GM12864 (cell line): ENCODE measurements around the gene SLC25A38.
"Not testable (repeated sequence)": the region's sequence is repeated elsewhere in the genome, so short reads cannot be mapped to it uniquely, and the experiment has no call there.

Experiments
- DNase-seq: peaks from one replicate; pipeline ENCODE4 v3.0.0-alpha.2; 2011; ENCODE audit warnings: low read depth
- H3K4me3 ChIP-seq: 2 replicates; pipeline ENCODE4 v1.5.1; 2011; ENCODE audit warnings: mild to moderate bottlenecking, low read depth, low read length, control low read depth
- TF ChIP-seq, protein P1 (sequence below): IDR thresholded peaks from 2 replicates; pipeline ENCODE4 v1.5.1; 2011; ENCODE audit warnings: low read depth, mild to moderate bottlenecking, moderate library complexity, low read length, control low read depth, inconsistent platforms; ENCODE audit errors: missing control alignments

The SLC25A38 gene

DNA sequence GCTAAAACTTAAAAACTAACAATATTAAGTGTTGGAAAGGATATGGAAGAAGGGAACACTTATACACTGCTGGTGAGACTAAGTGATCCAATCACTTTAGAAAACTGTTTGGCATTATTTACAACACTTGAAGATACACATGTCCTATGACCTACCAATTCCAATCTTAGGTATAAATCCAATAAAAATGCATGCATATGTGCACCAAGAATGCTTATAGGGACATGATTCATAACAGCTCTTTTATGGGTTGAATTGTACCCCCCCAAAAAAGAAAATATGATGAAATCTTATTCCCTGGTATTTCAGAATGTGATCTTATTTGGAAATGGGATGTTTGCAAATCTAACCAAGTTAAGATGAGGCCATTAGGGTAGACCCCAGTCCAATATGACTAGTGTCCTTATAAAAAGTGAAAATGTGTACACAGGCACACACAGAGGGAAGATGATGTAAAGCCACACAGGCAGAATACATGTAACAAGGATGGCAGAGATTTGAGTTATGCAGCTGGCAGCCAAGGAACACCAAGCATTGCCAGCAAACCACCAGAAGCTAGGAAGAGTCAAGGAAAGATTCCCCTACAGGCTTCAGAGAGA, 38.3 kb upstream of the SLC25A38 start:
- DNase-seq = no peak
- H3K4me3 ChIP-seq = no peak overlapping the region
- TF ChIP-seq, protein P1, sequence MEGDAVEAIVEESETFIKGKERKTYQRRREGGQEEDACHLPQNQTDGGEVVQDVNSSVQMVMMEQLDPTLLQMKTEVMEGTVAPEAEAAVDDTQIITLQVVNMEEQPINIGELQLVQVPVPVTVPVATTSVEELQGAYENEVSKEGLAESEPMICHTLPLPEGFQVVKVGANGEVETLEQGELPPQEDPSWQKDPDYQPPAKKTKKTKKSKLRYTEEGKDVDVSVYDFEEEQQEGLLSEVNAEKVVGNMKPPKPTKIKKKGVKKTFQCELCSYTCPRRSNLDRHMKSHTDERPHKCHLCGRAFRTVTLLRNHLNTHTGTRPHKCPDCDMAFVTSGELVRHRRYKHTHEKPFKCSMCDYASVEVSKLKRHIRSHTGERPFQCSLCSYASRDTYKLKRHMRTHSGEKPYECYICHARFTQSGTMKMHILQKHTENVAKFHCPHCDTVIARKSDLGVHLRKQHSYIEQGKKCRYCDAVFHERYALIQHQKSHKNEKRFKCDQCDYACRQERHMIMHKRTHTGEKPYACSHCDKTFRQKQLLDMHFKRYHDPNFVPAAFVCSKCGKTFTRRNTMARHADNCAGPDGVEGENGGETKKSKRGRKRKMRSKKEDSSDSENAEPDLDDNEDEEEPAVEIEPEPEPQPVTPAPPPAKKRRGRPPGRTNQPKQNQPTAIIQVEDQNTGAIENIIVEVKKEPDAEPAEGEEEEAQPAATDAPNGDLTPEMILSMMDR = no peak

DNA sequence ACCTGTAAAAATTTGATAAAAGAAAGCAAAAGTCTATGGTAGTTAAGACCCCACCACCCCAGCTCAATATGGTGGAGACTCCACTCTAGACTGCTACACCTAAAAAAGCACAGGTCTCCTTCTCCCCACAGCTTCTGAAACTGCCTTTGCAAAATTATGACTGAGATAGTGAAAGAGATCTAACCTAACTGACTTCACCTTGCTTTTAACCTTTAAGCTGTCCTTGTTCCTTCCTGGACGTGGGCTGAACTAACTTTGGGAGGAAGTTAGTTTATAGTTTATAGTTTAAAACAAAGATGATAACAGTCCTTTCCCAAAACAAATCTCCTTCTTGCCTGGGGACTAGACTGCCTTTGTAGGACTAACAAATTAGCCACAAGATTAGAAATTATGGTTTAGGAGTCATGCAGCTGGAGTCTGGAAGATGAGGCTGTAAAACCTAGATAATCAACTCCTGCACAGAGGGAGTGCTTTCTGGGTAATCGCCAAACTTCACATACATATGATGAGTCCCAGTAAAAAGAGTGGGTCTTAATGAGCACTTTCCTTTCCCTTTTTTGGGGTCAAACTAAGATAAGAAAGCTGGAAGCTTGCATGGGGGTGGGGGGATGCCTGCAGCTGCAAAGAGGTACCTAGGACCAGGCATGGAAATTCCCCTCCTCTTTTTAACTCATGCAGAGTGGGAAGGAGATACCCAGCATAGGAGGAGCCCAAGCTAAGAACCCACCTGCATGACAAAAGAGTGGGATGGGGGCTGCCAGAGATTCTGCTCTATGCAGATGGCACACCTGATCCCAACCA, 36.2 kb upstream of the SLC25A38 start:
- TF ChIP-seq, protein P1 = no peak
- no peak for DNase-seq
- no peak overlapping the region for H3K4me3 ChIP-seq

DNA sequence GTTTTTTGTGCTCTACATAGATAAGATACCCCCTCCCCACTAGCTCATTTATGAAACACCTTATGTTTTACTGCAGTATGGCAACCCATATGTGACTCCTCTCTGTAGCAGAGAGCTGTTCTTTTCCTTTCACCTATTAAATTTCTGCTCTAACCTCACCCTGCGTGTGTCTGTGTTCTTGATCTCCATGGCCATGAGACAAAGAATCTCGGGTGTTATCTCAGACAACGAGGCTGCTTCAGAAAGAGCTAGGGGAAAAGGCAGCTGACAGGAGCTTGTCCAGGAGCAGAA, 35.6 kb upstream of the SLC25A38 start:
- TF ChIP-seq, protein P1 = no peak
- DNase-seq = no peak
- H3K4me3 ChIP-seq = no peak overlapping the region

DNA sequence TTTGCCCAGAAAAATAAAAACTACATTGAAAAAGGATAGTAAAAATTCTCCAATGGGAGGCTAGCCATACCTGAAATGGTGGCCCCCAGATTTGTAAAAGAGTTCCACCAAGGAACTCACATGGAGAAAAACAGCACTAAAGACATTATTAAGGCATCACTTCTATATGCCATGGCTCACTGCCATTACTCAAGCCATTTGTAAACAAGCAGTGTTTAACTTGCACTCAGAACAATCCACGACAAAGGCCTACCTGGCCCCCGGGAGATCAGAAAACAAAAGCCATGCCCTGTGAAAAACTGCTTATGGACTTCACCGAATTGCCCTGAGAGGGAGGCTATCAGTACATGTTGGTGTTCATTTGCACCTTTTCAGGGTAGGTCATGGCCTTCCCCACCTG, 34.1 kb upstream of the SLC25A38 start:
- TF ChIP-seq, protein P1 = no peak

DNA sequence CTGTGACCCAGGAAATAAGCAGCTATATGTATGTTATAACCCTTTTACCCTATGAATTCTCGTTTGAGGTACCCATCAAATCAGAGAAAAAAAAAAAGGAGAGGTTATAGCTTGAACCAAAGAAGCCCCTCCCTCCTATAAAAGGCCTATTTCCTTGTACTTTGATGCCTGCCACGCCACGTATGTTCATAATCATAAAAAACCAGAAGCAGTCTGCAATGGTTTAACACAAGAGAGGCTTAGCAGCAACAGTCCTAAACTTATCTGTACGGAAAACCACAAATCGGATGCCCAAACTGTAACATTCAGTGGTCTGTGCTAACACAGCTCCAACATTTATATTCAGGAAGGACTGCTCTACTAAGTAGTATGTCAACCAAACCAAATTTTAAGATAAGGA, 32.5 kb upstream of the SLC25A38 start:
- no peak for DNase-seq
- no peak overlapping the region for H3K4me3 ChIP-seq
- TF ChIP-seq, protein P1 = no peak

More for the DNA sequence above, 34.1 kb upstream of the SLC25A38 start:
- no peak for DNase-seq
- no peak overlapping the region for H3K4me3 ChIP-seq

DNA sequence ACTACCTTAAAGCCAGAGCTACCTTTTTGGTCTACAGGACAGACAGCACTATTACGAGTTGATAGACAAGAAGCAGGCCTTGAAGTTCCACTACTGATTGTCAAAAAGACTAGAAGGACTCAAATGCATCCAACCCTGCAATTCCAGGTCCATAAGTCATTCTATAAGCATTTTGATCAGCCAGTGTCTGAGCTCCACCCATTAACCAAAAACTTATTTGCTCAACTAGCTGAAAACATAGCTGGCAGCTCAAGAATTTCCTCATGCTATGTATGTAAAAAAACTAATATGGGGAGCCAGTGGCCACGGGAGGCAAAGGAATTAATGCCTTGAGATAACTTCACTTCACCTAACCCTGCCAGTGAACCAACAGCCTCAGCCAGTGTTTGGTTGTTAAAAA, 32.0 kb upstream of the SLC25A38 start:
- DNase-seq, H3K4me3 ChIP-seq: not testable (repeated sequence)

DNA sequence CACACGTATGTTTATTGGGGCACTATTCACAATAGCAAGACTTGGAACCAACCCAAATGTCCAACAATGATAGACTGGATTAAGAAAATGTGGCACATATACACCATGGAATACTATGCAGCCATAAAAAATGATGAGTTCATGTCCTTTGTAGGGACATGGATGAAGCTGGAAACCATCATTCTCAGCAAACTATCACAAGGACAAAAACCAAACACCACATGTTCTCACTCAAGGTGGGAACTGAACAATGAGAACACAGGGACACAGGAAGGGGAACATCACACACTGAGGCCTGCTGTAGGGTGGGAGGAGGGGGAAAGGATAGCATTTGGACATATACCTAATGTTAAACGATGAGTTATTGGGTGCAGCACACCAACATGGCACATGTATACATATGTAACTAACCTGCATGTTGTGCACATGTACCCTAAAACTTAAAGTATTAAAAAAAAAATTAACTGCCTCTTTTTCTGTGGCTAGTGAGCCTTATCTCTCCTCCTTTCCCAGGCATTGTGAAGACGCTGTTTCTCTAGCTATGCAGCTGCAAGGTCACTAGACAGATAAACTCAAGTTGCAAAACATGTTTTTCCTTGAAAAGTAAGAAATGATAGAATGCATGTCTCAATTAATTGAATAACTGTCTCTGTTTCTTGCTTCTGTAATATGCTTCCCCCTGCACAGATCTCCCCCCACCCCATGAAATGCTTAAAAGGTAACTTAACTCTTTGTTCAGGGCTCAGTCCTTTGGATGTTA, 29.8 kb upstream of the SLC25A38 start:
- H3K4me3 ChIP-seq, DNase-seq: not testable (repeated sequence)
